ENCODE measurements around the gene PSMC1.
A peak's percentile ranks its signal among the peaks of the same experiment; 100 is the strongest.
"Not testable (repeated sequence)": the region's sequence is repeated elsewhere in the genome, so short reads cannot be mapped to it uniquely, and the experiment has no call there.

The PSMC1 gene

DNA sequence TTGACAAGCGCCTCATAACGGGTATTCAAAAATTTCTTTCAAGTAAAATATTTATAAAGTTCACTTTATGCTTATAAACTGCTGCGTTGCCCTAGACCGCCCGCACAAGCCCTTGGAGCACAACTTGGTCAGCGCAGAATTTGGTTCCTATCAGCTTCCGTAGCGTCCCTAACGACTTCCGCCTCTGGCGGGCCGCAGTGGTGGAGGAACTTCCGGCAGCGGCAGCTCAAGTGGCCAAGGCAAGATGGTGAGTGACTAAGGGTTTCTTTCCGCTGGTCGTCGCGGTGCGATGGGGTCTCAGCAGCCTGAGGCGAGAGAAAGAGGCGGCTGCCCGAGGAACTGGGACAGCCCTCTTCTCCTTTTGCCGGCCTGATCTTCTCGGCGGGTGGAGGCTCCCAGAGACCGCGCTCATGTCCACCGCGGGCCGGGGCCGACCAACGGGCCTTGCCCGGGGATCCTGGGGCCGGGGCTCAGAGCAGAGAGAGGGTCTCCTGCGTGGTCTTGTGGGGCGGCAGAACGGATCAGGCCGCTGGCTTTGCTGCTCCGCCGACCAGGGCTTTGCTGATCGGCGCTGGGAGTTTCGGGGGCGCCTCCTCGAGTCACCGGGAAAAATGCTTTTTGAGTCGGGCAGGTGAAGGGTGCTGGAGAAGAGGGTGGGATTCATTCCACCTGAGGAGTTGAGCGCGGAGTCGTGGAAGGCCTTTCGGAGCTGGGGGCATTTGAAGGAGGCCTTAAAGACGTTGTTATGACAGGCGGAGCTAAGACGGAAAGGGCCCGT, at the start of gene PSMC1:
PSMC1 (plus strand) TSS at position 200 of the 778 bp plus-strand sequence; CDS start at position 245, 45 bp downstream.
- DNase-seq (ENCODE audit: low read depth in 1 of 2, low spot score in 1 of 2): peak; percentile 70 to 73

DNA sequence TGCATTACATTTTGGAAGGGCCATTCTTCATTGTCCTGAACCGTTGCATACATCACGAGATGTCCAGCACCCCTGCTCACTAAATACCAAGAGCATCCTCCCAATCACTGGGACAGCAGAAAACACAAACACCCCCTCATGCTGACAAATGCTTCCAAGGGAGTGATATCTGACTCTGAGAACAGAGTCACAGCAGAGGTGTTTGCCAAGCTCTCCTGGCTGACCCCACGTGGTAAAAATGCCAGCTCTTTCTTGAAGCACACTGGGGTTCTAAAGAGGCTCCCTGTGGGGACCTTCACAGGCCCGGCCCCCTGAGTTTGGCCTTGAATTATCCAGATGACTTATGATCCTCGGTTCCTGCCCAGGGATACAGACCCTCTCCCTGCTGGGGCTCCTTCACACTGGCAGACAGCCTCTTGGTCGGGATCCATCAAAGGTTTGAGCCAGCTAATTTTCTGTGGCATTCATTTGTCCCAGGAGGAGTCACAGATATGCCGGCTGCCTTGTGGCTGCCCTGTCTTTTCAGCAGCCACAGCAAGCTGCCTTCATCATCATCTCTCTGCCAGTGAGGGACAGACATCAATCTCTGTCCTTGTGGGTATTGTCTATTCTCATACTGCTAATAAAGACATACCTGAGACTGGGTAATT, 43.1 kb upstream of the PSMC1 start:
- no peak for DNase-seq (ENCODE audit: low read depth in 1 of 2, low spot score in 1 of 2)

DNA sequence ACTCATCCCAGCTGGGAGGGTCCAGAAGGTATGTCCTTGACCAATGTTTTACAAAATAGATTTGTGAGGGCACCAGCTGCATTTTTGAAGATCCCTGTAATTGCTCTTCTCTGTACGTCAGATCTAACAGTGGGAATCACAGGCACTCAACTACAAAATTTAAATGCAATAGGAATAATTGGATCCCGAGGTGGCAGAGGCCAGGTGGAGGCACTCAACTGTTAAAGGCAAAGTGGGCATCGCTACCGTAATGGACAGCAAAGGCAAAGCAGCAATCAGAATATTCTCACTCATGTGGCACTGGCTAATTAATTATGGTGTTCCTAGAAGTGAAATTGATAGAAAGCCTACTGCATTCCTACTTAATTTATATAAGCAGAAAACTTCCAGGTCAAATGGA, 27.9 kb upstream of the PSMC1 start:
- no peak for DNase-seq (ENCODE audit: low read depth in 1 of 2, low spot score in 1 of 2)

DNA sequence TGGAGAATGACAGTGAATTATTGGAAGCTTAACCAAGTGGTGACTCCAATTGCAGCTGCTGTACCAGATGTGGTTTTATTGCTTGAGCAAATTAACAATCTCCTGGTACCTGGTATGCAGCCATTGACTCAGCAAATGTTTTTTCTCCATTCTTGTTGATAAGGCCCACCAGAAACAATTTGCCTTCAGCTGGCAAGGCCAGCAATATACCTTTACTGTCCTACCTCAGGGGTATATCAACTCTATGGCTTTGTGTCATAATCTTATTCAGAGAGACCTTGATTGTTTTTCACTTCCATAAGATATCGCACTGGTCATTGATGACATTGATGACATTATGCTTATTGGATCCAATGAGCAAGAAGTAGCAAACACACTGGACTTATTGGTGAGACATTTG, 26.4 kb upstream of the PSMC1 start:
- not testable (repeated sequence) for DNase-seq (ENCODE audit: low read depth in 1 of 2, low spot score in 1 of 2)

DNA sequence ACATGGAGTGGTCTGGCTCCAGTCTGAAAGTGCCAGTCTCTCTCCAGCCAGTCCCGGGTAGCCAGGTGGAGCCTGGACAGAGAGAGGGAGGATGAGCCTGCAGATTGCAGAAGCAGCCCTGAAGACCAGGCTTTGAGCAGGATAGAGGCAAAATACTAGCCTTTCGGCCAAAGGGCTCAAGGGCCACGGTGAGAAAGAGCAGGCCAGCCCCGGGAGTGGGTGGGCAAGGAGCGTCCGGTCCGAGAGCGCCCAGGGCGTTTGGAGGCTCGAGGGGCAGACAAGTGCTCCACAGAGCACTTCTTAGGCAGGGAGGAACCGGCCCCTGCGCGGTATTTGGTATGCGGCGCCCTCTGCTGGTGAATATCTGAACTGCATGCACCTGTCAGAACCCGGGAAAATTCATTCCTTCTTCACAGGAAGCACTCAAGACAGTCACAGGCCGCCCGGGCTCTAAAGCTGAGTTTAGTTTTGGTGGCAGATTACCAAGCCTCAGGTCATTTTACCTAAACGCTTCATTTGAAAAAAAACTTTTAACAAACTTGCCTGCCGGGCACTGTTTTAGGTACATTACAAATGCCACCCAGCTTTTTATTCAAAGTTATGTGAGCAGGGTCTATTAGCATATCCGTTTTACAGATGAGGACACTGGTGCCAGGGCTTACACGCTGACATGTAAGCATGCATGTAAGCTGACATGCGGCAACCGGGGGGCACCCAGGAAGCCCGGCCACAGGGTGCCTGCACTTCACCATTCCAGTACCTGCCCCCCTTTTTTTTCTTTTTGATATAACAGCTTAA, 21.0 kb upstream of the PSMC1 start:
- DNase-seq (ENCODE audit: low read depth in 1 of 2, low spot score in 1 of 2): peak; percentile 21 to 53

DNA sequence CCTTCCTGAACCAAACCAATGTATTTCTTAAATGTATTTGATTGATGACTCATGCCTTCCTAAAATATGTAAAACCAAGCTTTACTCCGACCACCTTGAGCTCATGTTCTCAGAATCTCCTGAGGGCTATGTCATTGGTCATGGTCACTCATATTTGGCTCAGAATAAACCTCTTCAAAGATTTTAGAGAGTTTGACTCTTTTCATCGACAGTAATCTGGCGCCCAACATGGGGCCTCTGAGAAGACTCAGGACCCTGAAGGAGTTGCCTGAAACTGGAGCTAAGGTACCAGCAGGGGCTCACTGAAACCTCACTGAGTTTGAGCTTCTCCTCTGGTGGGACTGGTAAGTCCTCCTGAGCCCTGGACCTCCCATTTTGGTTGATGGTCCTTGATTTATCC, 17.2 kb upstream of the PSMC1 start:
- no peak for DNase-seq (ENCODE audit: low read depth in 1 of 2, low spot score in 1 of 2)

DNA sequence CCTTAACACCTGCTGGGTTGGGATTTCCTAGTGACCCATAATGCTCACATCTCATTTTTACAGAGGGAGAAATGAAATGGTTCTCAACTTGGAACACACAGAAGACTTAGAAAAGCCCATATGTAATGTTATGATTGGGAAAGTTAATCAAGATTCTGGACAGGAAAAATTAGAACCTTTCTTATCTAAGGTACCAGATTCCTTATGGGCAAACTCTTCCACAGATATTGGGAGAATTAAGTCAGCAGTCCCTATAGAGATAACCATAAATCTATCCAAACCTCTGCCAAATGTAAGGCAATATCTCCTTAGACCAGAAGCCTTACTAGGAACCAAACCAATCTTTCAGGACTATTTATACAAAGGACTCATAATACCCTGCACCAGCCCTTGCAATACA, 13.9 kb upstream of the PSMC1 start:
- no peak for DNase-seq (ENCODE audit: low read depth in 1 of 2, low spot score in 1 of 2)

DNA sequence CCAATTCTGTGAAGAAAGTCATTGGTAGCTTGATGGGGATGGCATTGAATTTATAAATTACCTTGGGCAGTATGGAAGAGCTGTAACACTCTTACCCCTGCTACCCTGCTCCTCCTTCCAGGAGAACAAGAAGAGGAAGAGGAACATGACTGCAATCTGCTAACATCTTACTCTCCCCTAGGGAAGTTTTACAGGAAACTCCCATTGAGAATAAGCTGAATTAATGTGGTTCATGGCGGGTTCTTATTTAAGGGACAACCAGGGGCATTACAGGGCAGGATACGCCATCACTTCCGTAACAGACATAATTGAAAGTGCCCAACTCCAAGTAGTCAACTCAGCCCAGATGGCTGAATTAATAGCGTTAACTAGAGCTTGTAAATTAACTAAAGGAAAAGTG, 9.4 kb upstream of the PSMC1 start:
- DNase-seq (ENCODE audit: low read depth in 1 of 2, low spot score in 1 of 2): no peak

DNA sequence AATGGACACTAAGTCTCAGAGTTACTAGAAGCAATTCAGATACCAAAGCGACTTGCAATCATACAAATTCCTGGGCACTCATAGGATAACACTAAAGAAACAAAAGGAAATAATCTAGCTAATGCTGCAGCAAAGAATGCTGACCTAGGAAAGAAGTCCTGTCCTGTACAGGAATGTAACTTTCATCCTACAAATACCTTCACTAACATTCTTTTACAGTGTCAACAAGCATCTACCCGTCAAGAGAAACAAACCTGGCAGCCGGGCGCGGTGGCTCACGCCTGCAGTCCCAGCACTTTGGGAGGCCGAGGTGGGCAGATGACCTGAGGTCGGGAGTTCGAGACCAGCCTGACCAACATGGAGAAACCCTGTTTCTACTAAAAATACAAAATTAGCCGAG, 8.9 kb upstream of the PSMC1 start:
- DNase-seq (ENCODE audit: low read depth in 1 of 2, low spot score in 1 of 2): not testable (repeated sequence)

DNA sequence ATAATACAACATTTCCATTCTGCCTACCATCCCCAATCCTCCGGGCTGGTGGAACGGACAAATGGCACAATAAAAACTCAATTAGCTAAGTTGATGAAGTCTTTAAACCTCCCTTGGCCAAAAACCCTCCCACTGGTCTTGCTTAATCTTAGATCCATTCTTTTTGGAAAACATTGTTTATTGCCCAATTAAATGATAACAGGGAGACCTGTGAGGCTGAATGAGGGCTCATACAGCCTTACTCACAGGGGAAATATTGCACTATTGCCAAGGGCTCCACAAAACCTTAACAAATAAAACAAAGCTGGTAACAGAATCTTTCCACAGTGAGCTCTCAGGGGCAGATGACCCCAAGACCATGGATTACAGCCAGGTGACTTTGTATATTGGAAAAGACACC, 7.8 kb upstream of the PSMC1 start:
- DNase-seq (ENCODE audit: low read depth in 1 of 2, low spot score in 1 of 2): no peak

DNA sequence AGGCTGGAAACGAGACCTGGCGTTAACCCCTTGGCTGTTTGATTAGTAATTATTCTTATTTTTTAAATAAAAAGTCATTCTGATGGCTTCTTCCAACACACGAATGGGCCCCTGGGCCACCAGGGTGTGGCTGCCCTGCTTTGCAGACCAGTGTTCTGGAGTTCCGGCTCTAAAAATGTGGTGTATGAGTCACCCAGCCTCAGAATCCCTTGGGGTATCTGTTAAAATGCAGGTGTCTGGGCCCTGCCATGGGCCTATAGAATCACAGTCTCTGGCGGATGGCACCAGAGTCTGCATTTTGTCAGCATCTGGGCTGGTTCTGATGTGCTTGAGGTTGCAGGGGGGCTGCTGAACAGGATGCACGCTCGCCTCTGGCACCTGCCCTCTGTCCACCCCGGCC, 2.5 kb upstream of the PSMC1 start:
- no peak for DNase-seq (ENCODE audit: low read depth in 1 of 2, low spot score in 1 of 2)

DNA sequence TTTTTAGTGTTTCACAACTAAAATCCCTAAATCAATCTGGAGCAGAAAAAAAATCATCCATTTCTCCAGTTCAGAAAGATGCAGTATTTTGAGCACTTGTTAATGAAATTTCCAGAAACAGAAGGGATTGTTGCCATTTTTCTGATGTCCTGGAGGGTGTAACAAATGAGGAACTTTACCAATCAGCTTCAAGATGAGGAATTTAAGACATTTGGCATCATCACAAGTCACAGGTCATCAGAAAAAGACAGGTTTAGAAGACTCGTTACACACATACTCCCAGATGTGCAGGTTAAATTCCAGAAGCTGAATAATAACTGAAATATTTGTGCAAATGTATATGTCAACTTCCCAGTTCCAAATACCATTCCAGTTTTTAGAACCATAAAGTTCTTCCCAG, 482 bp upstream of the PSMC1 start:
- no peak for DNase-seq (ENCODE audit: low read depth in 1 of 2, low spot score in 1 of 2)

DNA sequence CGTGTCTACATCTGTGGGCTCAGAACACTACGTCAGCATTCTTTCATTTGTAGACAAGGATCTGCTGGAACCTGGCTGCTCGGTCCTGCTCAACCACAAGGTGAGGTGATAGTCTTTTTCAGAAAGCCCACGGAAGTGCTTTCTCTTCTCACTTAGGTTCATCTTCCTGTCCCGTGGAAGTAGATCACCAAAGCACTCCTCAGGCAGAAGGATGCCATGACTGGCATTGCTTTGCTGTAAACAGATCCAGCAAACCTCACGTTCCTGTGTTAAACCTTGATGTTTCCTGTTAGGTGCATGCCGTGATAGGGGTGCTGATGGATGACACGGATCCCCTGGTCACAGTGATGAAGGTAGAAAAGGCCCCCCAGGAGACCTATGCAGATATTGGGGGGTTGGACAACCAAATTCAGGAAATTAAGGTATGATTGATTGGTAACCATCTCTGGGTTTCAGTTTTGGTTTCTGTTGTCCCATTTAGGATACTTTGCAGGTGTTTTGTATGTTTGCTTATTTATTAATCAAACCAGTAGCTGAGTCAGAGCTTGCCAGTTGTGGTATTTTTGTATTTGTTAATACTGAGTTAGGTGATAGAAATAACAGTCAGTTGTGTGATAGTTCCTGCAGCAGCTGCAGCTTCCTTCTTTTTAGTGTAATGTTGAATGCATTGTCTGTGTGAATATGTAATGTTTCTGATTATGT, 7.5 kb downstream of the PSMC1 start:
- DNase-seq (ENCODE audit: low read depth in 1 of 2, low spot score in 1 of 2): no peak

DNA sequence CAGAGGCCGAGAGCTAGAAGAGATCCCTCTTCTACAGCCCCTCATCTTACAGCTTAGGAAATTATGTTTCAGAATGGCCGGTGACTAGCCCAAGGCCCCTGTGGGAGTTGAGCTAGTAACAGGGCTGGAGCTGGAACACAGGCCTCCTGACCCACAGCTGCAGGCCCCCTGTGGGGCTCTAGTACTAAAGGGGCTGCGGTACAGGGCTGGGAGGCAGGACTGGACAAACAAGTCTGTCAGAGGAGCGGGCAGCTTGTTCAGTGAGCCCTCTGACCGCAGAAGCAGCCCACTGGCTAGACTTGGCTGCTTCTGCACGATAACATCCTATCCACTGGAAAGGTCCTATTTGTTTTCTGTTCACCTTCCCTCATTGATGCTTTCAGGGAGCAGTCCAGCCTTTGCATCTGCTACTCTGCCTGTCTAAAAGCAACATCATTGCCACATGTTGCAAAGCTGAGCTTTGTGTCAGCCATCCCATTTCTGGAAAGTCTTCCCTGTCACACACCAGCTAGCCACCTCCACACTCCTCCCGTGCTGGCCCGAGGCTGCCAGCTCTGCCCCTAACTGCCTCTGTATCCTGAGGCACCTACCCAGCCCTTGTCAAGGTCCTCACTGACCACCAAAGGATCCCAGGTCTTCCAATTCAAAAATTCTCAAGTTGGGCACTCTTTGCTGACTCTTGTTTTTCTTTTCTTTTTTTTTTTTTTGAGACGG, 10.2 kb downstream of the PSMC1 start:
- no peak for DNase-seq (ENCODE audit: low read depth in 1 of 2, low spot score in 1 of 2)

DNA sequence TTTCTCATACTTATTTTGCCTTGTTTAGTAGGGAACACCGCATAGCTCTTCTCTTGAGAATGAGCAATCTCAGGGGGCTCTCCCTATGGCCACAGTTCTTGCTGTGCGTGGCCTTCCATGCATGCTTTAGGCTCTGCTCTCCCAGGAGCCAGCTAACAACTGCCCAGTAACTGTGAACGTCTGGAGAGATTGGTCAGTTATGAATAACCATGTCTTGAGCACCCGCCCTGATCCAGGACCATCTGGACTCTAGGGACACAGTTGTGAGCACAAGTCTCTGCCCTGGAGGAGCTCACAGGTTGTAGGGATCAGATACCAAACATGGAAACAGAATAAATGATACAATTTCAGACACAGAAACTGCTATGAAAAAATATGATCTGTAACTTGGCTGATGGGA, 12.1 kb downstream of the PSMC1 start:
- DNase-seq (ENCODE audit: low read depth in 1 of 2, low spot score in 1 of 2): no peak

DNA sequence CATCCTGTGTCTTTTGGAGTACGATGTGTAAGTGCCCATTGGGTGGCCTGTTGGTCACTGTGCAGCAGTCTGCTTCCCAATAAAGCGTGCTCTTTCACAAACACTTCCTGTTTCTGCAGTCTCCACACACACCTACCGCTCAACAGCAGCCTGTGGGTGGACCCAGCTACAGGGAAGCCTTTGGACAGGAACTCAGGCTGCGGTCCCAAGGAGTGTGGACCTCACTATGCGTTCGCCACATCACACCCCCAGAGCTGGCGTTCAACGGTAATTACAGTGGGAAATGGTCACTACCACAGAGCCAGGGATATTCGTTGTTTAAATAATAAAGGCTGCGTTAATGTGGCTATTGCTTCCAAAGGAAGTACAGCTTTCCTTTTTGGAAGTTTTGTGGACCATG, 16.2 kb downstream of the PSMC1 start:
- DNase-seq (ENCODE audit: low read depth in 1 of 2, low spot score in 1 of 2): no peak

DNA sequence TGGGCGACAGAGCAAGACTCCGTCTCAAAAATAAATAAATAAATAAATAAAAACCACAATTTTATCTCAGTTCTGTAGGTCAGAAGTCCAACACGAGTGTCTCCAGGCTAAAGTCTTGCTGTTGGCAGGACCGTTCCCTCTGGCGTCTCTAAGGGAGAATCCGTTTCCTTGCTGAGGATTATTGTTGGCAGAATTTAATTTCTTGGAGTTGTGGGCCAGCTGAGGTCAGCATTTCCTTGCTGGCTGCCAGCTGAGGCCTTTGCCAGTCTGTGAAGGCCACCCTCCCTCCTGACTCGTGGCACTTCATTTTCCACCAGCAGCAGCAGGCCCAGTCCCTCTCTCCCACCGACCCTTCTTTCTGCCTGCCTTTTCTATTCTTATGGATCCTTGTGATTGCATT, 17.2 kb downstream of the PSMC1 start:
- DNase-seq (ENCODE audit: low read depth in 1 of 2, low spot score in 1 of 2): no peak

DNA sequence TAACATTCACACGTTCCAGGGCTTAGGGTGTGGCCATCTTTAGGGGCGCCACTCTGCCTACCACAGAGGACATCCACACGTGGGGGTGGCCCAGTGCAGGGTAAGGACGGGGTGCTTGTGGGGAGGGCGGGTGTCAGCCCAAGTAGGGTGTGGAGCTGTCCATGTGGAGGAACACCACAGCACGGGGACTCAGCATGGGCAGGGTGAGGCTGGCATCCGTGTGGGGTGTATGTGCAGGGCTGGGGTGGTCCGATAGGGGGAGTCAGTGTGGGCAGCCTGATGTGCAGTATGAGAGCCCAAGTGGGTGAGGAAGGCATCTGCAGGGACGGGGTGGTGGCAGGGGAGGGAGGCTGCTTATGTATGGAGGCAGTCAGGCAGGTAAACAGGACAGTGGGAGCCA, 17.7 kb downstream of the PSMC1 start:
- no peak for DNase-seq (ENCODE audit: low read depth in 1 of 2, low spot score in 1 of 2)

DNA sequence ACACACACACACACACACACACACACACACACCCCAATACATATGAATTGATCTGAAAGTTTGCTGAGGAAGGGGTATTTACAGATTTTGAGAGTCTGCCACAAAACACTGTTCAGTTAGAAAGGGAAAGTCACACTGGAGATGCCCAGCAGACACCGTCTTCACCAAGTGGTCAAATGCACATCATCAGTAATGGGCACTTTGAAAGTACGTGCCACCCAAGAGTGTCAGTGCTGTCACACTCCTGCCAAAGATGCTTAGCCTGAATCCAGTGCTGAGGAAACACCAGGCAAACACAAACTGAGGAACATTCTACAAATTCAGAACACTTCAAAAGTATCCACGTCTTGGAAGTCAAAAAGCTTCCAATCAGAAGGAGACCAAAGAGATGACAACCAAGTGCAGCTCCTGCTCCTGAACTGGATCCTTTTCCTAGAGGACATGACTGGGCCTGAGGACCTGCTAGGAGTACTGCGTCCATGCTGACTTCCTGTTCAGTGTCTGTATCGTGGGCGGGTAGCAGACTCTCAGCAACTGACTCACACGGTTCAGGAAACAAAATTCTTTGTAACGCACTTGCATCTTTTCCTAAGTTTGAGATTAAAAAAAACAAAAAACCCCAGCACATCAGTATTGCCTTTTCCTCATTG, 18.6 kb downstream of the PSMC1 start:
- DNase-seq (ENCODE audit: low read depth in 1 of 2, low spot score in 1 of 2): no peak

DNA sequence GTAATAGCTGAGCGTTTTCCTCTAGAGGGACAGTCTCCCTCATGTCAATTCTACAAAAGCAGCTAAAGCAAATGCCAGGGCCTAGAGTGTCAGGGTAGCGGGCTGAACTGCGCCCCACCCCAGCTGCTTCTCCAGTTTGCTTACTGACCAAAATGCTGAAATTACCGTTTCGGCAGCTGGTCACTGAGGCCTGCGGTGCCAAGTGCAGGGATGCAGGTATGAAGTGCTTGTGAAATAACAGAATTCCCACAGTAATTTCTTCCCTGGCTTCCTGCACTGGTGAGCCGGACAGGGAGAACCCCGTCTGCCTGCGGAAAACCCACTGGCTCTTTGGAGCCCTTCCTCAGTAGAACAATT, 19.1 kb downstream of the PSMC1 start:
- DNase-seq (ENCODE audit: low read depth in 1 of 2, low spot score in 1 of 2): no peak

Data from stimulated activated CD4-positive, alpha-beta T cell treated with anti-CD3 and anti-CD28 coated beads, Interleukin-15, amount 100 ng/mL, for 1 hour (primary cell).